DND-41 (cell line): ENCODE results near the gene ZC3H4.

Experiments used
- ATAC-seq: fragments of 200-7000 bp; cut with Tn5 transposase; 3 replicates; pipeline ENCODE4 v1.9.1; 2021; ENCODE audit warnings: low read depth; ENCODE audit not compliant: insufficient read depth
- DNase-seq: peaks from one replicate; pipeline ENCODE4 v3.0.0-alpha.2; 2020
- H2AFZ ChIP-seq: 2 replicates; pipeline ENCODE4 v1.6.0; 2012; ENCODE audit warnings: low read depth, low read length
- H3K27ac ChIP-seq: 2 replicates; pipeline ENCODE4 v1.5.1; 2012; ENCODE audit warnings: low read length, inconsistent platforms
- H3K27me3 ChIP-seq: fragments of 200-600 bp; sonication (generic); 2 replicates; pipeline ENCODE4 v1.6.0; 2012; ENCODE audit warnings: low read length, mild to moderate bottlenecking, inconsistent platforms; ENCODE audit not compliant: insufficient read depth, poor library complexity
- H3K36me3 ChIP-seq: 2 replicates; pipeline ENCODE4 v1.5.1; 2012; ENCODE audit warnings: low read length, inconsistent platforms; ENCODE audit not compliant: insufficient read depth
- H3K4me1 ChIP-seq: 2 replicates; pipeline ENCODE4 v1.5.1; 2012; ENCODE audit warnings: mild to moderate bottlenecking, low read length; ENCODE audit not compliant: insufficient read depth
- H3K4me2 ChIP-seq: 2 replicates; pipeline ENCODE4 v1.6.0; 2012; ENCODE audit warnings: mild to moderate bottlenecking, moderate library complexity, low read length, inconsistent platforms; ENCODE audit not compliant: insufficient read depth
- H3K4me3 ChIP-seq, 2 experiments: fragments of 200-600 bp in 1 of 2; shearing (Covaris generic) in 1 of 2; 2 replicates each; pipeline ENCODE4 v1.5.1; 2012 to 2016; ENCODE audit warnings: inconsistent platforms in 2 of 2, low read length in 2 of 2, mild to moderate bottlenecking in 2 of 2, low read depth in 1 of 2, moderate library complexity in 1 of 2
- H3K79me2 ChIP-seq: 2 replicates; pipeline ENCODE4 v1.6.0; 2012; ENCODE audit warnings: low read length, inconsistent platforms; ENCODE audit not compliant: insufficient read depth
- H3K9ac ChIP-seq: 2 replicates; pipeline ENCODE4 v1.6.0; 2012; ENCODE audit warnings: low read depth, mild to moderate bottlenecking, inconsistent platforms, low read length, moderate library complexity
- H3K9me3 ChIP-seq: 2 replicates; pipeline ENCODE4 v1.5.1; 2012; ENCODE audit warnings: low read length, moderate library complexity, mild to moderate bottlenecking, inconsistent platforms; ENCODE audit not compliant: insufficient read depth, severe bottlenecking
- H4K20me1 ChIP-seq: 2 replicates; pipeline ENCODE4 v1.6.0; 2012; ENCODE audit warnings: low read length; ENCODE audit not compliant: insufficient read depth
- EZH2 ChIP-seq: IDR thresholded peaks from 3 replicates; pipeline ENCODE4 v1.6.1; 2012; ENCODE audit warnings: borderline replicate concordance, low read depth, mild to moderate bottlenecking, moderate library complexity, low read length, inconsistent platforms; ENCODE audit not compliant: severe bottlenecking
- TF ChIP-seq, protein P1 (sequence below): IDR thresholded peaks from 2 replicates; pipeline ENCODE4 v1.5.1; 2012; ENCODE audit warnings: borderline replicate concordance, low read length, moderate library complexity, mild to moderate bottlenecking; ENCODE audit not compliant: poor library complexity, severe bottlenecking; ENCODE audit errors: extremely low read depth

ZC3H4 gene

DNA sequence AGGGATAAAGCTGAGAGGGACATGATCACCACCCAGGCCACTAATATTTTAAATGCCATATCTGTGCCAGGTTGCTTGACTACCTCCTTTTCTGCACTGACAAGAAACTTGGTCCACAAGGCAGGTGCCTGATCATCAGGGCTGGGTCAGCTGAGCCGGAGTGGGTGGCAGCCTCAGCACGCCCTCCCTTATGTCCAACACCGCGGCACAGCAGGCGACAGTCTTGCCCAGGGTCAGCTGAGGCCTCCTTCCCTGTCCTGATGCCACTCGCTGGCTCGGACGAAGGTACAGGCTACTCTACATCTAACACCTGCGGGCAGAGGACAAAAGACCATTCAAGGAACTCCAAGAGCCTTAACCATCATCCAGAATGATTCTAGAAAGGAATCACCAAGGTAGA lies 16.9 kb downstream of the ZC3H4 start:
- Histone ChIP-seq H3K4me3 (no peak overlapping the region), H3K27me3 (no peaks in the 10 kb centered on the region), H2AFZ (no peak overlapping the region), H4K20me1 (peaks cover 76% of the 10 kb centered on the region), H3K9ac (no peak overlapping the region), H3K9me3 (no peaks in the 10 kb centered on the region), H3K79me2 (peaks cover 94% of the 10 kb centered on the region), H3K4me2 (no peak overlapping the region), H3K36me3 (peaks cover 66% of the 10 kb centered on the region), H3K27ac (no peak overlapping the region), H3K4me1 (peaks cover 21% of the 10 kb centered on the region)
- no peak for DNase-seq
- TF ChIP-seq, protein P1, sequence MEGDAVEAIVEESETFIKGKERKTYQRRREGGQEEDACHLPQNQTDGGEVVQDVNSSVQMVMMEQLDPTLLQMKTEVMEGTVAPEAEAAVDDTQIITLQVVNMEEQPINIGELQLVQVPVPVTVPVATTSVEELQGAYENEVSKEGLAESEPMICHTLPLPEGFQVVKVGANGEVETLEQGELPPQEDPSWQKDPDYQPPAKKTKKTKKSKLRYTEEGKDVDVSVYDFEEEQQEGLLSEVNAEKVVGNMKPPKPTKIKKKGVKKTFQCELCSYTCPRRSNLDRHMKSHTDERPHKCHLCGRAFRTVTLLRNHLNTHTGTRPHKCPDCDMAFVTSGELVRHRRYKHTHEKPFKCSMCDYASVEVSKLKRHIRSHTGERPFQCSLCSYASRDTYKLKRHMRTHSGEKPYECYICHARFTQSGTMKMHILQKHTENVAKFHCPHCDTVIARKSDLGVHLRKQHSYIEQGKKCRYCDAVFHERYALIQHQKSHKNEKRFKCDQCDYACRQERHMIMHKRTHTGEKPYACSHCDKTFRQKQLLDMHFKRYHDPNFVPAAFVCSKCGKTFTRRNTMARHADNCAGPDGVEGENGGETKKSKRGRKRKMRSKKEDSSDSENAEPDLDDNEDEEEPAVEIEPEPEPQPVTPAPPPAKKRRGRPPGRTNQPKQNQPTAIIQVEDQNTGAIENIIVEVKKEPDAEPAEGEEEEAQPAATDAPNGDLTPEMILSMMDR = no peak
- no peak for TF ChIP-seq EZH2
- no peak for ATAC-seq

DNA sequence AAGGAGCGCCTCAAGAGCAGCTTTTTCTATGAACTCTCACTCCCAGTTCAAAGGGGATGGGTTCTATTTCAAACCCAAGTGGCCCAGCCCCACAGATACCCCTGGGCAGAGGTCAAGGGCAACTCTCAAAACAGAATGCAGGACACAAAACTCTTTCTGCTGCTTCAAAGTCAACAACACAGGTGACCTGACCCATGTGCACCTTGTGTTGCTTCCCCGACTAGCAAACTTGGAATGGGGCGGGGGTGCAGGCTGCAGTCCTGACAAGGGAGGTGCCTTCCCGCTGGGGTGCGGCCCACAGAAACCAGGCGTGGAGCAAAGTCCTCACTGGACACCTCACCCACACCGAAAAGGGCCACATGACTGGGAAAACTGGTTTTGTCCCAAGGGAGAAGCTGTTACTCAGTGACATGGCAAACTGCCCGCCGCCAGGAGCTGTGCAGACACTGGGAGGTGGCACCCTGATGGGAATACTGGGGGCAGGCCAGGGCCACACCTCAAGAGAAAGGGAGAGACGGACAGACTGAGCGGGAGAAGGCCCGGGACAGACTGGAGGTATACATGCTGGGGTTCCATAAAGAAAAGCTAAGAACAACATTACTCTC lies 17.4 kb downstream of the ZC3H4 start:
- H3K9me3 ChIP-seq = no peaks in the 10 kb centered on the region
- no peak overlapping the region for H3K4me3 ChIP-seq
- ATAC-seq = no peak
- H3K9ac ChIP-seq = no peak overlapping the region
- H3K36me3 ChIP-seq = peaks cover 68% of the 10 kb centered on the region
- TF ChIP-seq, protein P1 = no peak
- TF ChIP-seq EZH2 = no peak
- no peak overlapping the region for H2AFZ ChIP-seq
- H3K4me1 ChIP-seq = peaks cover 21% of the 10 kb centered on the region
- no peaks in the 10 kb centered on the region for H3K27me3 ChIP-seq
- H3K79me2 ChIP-seq = peaks cover 91% of the 10 kb centered on the region
- no peak for DNase-seq
- H3K4me2 ChIP-seq = no peak overlapping the region
- H3K27ac ChIP-seq = peak overlapping the region; percentile 37; the same call in 1 of the 2 replicates
- peaks cover 75% of the 10 kb centered on the region for H4K20me1 ChIP-seq

DNA sequence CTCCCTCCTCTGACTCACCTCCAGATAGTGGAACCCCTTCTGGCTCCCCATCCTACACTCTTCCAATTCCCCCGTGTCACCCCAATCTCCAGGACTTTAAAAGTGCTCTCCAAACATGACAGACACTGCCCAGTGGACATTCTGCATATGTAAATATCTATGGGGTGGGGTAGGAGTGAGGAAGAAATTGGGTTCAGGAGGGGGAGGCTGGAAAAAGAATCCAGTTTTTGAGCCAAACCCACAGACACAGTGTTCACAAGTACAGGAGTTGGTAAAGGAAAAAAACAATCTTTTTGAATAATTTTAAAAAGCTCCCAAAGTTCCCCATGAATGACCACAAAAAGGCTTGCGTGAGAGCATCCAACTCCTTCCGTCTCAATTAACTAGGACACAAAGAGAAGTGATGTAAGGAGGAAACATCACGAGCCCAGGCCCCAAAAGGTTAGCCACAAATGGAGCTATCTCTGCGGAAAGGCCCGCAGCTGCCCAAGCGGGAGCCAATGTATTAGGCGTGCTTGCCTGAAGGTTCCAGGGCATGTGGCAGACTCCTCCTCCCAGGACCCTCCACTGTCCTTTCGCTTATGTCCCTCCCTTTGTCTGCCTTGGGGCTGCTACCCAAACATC lies 18.0 kb downstream of the ZC3H4 start:
- Histone ChIP-seq H3K4me3 (no peak overlapping the region), H3K9ac (peak overlapping the region; percentile 26), H2AFZ (no peak overlapping the region), H3K79me2 (peaks cover 91% of the 10 kb centered on the region), H3K36me3 (peaks cover 70% of the 10 kb centered on the region), H3K4me2 (no peak overlapping the region), H3K4me1 (peaks cover 21% of the 10 kb centered on the region), H3K9me3 (no peaks in the 10 kb centered on the region), H3K27me3 (no peaks in the 10 kb centered on the region), H4K20me1 (peaks cover 72% of the 10 kb centered on the region), H3K27ac (peak overlapping the region; percentile 37)
- ATAC-seq = no peak
- TF ChIP-seq EZH2 = no peak
- TF ChIP-seq, protein P1 = no peak
- peak; percentile 27 for DNase-seq
